HG03135 (cell line): ENCODE measurements around the gene SCPEP1.

Experiments
- ATAC-seq: cut with Tn5 transposase; IDR thresholded peaks from one replicate; pipeline ENCODE4 v1.9.1; 2021; ENCODE audit warnings: mild to moderate bottlenecking, moderate library complexity; ENCODE audit not compliant: unreplicated experiment

Gene SCPEP1

DNA sequence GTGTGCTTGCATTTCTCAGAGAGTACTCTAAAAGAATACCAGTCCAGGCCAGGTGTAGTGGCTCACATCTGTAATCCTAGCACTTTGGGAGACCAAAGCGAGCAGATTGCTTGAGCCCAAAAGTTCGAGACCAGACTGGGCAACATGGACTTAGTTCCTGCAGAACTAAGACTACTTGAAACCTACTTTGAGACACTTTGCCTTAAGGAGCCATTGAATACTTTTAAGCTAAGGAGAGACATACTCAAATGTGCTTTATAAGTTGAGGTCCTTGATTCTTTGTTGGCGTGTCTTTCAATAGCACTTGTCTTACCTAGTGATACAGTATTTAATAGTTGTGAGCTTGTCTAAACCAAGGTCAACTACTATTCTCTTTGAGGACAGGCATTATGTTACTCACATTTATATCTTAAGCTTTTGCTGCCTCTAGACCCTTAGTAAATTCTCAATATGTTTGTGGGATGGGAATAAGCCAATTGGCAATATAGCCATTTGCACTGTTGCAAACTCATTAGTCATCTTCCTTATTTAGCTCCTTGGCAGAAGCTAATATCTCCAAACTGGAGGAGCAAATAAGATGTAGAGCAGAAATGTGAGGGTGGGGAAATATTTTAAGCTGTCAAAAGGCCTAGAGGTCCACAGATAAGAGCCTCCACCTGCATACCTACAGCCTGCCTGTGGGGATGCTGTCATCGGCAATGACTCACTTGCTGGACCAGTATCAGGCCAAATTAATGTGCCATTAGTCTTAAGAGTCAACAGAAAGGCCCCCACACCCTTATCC lies 16.3 kb downstream of the SCPEP1 start:
- ATAC-seq = no peak

- ATAC-seq = no peak
These were observed 17.8 kb downstream of the SCPEP1 start for GRCh38 chr17:56995766-56996165.

GRCh38 chr17:56997313-56997712 lies 19.4 kb downstream of the SCPEP1 start:
- ATAC-seq = no peak

DNA sequence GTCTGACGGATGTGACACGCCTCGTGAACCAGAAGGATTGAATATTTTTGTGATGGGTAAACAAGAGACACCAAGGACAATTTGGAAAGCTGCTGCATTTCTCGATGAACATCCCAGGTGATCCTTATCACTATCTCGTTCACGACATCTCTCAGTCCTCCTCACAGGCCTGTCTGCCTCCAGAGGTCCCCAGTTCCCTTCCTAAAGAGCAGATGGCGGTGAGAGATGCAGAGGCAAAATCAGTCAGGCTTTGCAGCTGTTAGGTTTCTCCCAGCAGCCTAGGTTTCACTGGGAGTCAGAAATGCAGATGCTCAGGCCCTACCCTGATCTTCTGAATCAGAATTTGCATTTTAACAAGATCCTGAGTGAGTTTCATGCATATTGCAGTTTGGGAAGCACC lies 23.6 kb downstream of the SCPEP1 start:
- no peak for ATAC-seq

DNA sequence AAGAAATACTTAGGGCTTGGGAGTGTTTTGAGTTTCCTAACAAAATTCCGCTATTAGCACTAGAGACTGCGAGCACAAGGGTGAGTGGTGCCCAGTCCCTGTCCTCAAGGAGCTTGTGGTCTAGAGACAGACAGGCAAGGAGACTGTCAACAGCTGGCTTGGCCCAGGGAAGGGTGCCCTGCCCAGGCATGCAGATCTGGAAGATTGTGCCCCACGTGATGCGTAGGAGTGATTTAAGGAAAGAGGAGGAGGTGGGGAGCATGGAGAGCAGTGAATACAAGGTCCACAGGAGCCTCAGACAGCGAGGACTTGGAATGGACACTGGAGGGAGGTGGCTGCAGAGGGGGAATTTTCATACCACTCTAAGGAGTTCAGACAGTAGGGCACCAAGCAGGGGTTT lies 25.0 kb downstream of the SCPEP1 start:
- no peak for ATAC-seq

- ATAC-seq = peak; percentile 87
These were observed 27.1 kb downstream of the SCPEP1 start for GRCh38 chr17:57004944-57005579.

DNA sequence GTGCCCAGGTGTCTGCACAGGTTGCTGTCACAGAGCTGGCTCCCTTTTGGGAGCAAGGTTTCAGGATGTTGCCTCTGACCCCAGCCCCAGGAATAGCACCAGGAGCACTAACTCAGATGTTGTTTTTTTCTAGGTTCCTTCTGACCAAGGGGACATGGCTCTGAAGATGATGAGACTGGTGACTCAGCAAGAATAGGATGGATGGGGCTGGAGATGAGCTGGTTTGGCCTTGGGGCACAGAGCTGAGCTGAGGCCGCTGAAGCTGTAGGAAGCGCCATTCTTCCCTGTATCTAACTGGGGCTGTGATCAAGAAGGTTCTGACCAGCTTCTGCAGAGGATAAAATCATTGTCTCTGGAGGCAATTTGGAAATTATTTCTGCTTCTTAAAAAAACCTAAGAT lies 28.1 kb downstream of the SCPEP1 start:
- no peak for ATAC-seq

- no peak for ATAC-seq
These were observed 31.0 kb downstream of the SCPEP1 start for GRCh38 chr17:57008958-57009357.

- no peak for ATAC-seq
These were observed 32.0 kb downstream of the SCPEP1 start for GRCh38 chr17:57009737-57010445.

- no peak for ATAC-seq
These were observed 32.6 kb downstream of the SCPEP1 start for GRCh38 chr17:57010487-57010886.

DNA sequence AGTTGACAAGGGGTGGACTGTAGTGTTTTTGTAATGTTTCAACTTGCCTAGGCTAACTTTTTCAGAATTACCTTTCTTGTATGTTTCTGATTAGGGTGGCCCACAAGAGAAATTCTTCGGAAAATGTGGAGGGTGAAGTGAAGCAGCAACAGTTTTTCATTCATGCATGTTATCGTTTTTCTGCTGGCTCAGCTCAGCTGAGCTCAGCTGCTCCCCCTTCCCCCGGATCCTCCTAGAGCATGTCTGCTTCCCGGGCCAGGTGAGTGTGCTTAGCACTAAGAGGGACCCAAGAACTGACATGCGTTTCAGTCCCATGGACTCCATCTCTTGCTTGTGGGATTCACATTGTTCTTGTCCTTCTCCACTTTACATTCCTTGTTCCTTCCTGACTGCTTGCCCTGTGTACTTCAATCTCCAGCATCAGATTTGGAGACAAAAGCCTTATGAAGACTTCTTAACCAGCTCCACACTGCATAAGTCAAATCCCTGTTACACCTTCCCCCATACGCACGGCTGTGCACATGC lies 33.6 kb downstream of the SCPEP1 start:
- ATAC-seq = no peak

- no peak for ATAC-seq
These were observed 38.3 kb downstream of the SCPEP1 start for GRCh38 chr17:57016071-57016763.

DNA sequence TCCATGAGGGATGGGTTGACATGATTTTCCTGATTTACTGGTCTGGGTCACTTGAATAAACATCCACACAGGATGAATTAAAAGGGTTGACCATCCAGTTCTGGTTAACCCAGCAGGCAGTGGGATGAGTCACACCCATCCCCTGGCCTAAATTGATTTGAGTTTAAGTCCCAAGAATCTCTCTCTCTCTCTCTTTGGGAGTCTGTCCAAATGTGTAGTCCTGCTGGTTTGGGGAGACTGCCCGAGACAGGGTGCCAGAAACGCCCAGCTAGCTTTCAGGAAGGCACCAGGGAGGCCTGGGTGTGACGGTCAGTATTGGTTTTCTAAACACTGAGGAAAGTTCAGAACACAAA lies 38.8 kb downstream of the SCPEP1 start:
- no peak for ATAC-seq

DNA sequence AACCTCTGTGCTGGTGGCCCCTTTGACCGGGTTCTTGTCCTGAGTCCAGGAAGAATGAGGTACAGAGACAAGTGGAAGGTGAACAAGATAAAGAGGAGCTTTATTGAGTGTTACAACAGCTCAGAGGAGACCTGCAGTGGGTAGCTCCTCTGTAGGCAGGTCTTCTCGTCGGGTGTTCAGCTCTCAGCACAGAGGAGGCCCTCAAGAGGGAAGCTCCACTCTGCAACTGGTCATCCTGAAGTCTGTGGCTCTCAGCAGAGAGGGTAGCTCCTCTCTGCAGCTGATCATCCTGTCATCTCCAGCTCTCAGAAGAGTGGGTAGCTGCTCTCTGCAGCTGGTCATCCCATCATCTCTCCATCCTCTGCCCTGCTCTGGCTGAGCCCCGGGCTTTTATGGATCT lies 39.7 kb downstream of the SCPEP1 start:
- no peak for ATAC-seq

DNA sequence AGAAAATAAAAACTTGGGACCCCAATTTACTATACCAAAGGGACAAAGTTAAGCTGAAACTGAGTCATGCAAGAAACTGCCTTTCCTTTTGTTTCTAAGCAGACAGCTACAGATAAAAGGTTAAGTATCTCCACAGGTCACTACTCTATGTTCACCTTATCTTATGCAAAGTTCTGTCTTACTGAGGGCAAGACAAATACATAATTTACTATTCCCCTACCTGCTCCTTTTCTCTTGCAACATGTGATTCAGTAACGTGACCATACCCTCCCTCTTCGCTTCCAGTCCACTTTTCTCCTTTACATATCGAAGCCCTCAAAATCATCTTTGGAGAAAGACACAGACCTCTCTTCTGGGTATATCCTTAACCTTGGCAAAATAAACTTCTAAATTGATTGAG lies 42.3 kb downstream of the SCPEP1 start:
- ATAC-seq = no peak

- ATAC-seq = no peak
These were observed 43.5 kb downstream of the SCPEP1 start for GRCh38 chr17:57021226-57021940.

- no peak for ATAC-seq
These were observed 47.9 kb downstream of the SCPEP1 start for GRCh38 chr17:57025876-57026275.

- no peak for ATAC-seq
These were observed 49.9 kb downstream of the SCPEP1 start for GRCh38 chr17:57027852-57028251.

DNA sequence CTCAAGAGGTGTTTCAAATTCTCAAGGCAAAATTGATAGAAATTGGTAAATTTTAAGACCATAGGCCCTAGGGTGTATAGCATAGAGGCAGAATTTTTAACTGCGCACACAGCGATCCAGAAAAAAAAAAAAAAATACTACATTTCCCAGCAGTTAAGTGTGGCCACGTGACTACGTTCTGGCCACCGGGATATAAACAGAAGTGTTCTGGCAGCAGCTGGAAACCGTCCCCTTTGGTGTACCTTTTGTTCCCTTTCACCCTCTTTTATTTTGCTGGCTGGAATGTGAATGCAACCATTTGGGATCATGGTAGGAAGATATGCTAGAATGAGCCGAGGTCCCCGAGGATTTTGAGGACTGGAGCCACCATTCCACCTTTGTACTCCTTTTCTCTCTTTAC lies 54.4 kb downstream of the SCPEP1 start:
- no peak for ATAC-seq

- ATAC-seq = no peak
These were observed 55.4 kb downstream of the SCPEP1 start for GRCh38 chr17:57033296-57033695.
